ENCODE measurements around the gene KLHL5.

DNA sequence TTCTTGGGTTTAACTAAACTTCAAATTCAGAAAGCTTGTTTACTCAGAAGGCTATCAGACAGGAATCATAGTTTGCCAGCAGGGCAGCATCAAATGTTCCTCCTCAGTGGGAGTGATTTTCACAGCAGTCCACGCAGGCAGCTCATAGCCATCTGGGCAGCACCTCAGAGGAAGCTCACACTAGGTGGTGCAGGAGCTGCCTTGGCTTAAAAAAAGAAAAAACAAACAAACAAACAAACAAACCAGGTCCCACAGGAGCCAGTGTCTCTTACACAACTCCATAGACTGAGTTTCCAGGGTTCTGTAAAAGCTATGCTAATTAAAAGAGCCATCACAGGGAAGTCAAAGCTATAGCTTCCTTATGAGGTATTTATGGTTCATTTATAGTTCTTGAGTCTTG is 10.5 kb upstream of the KLHL5 start:
- TF ChIP-seq, protein P1, sequence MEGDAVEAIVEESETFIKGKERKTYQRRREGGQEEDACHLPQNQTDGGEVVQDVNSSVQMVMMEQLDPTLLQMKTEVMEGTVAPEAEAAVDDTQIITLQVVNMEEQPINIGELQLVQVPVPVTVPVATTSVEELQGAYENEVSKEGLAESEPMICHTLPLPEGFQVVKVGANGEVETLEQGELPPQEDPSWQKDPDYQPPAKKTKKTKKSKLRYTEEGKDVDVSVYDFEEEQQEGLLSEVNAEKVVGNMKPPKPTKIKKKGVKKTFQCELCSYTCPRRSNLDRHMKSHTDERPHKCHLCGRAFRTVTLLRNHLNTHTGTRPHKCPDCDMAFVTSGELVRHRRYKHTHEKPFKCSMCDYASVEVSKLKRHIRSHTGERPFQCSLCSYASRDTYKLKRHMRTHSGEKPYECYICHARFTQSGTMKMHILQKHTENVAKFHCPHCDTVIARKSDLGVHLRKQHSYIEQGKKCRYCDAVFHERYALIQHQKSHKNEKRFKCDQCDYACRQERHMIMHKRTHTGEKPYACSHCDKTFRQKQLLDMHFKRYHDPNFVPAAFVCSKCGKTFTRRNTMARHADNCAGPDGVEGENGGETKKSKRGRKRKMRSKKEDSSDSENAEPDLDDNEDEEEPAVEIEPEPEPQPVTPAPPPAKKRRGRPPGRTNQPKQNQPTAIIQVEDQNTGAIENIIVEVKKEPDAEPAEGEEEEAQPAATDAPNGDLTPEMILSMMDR (conservative IDR thresholded peaks at IDR 0.05; ENCODE audit: low read length): no peak
- TF ChIP-seq EZH2phosphoT487 (IDR thresholded peaks at IDR 0.05; ENCODE audit: borderline replicate concordance, low read depth, low read length): no peak

All from OCI-LY7 (cell line).